ENCODE measurements around the gene KCTD13.
"Not testable (repeated sequence)": the region's sequence is repeated elsewhere in the genome, so short reads cannot be mapped to it uniquely, and the experiment has no call there.

Gene KCTD13

GRCh38 chr16:29961127-29961478 lies 35.1 kb upstream of the KCTD13 start:
- H3K4me3 ChIP-seq (ENCODE audit: low read length) = peak overlapping the region; percentile 66; the same call in 1 of the 2 replicates

GRCh38 chr16:29959821-29960220 lies 33.8 kb upstream of the KCTD13 start:
- not testable (repeated sequence) for H3K4me3 ChIP-seq (ENCODE audit: low read length)

More at GRCh38 chr16:29961127-29961478, 35.1 kb upstream of the KCTD13 start:
- TF ChIP-seq ZNF274 (IDR thresholded peaks at IDR 0.05; ENCODE audit: low read depth, low read length) = no peak

GRCh38 chr16:29959293-29959692 lies 33.3 kb upstream of the KCTD13 start:
- H3K4me3 ChIP-seq (ENCODE audit: low read length) = no peak overlapping the region
- TF ChIP-seq ZNF274 (IDR thresholded peaks at IDR 0.05; ENCODE audit: low read depth, low read length) = no peak

- no peak overlapping the region for H3K4me3 ChIP-seq (ENCODE audit: low read length)
These were observed 32.7 kb upstream of the KCTD13 start for GRCh38 chr16:29958756-29959155.

GRCh38 chr16:29951625-29952365 lies 25.8 kb upstream of the KCTD13 start:
- H3K4me3 ChIP-seq (ENCODE audit: low read length) = no peak overlapping the region
- no peak for TF ChIP-seq ZNF274 (IDR thresholded peaks at IDR 0.05; ENCODE audit: low read depth, low read length)

More at GRCh38 chr16:29958756-29959155, 32.7 kb upstream of the KCTD13 start:
- no peak for TF ChIP-seq ZNF274 (IDR thresholded peaks at IDR 0.05; ENCODE audit: low read depth, low read length)

GRCh38 chr16:29950806-29951461 lies 24.9 kb upstream of the KCTD13 start:
- no peak for TF ChIP-seq ZNF274 (IDR thresholded peaks at IDR 0.05; ENCODE audit: low read depth, low read length)

GRCh38 chr16:29947897-29948296 lies 21.9 kb upstream of the KCTD13 start:
- no peak overlapping the region for H3K4me3 ChIP-seq (ENCODE audit: low read length)
- no peak for TF ChIP-seq ZNF274 (IDR thresholded peaks at IDR 0.05; ENCODE audit: low read depth, low read length)

More at GRCh38 chr16:29950806-29951461, 24.9 kb upstream of the KCTD13 start:
- H3K4me3 ChIP-seq (ENCODE audit: low read length) = no peak overlapping the region

- no peak overlapping the region for H3K4me3 ChIP-seq (ENCODE audit: low read length)
- no peak for TF ChIP-seq ZNF274 (IDR thresholded peaks at IDR 0.05; ENCODE audit: low read depth, low read length)
These were observed 18.1 kb upstream of the KCTD13 start for GRCh38 chr16:29943846-29944799.

GRCh38 chr16:29940656-29941055 lies 14.6 kb upstream of the KCTD13 start:
- no peak for TF ChIP-seq ZNF274 (IDR thresholded peaks at IDR 0.05; ENCODE audit: low read depth, low read length)
- H3K4me3 ChIP-seq (ENCODE audit: low read length) = no peak overlapping the region

- not testable (repeated sequence) for H3K4me3 ChIP-seq (ENCODE audit: low read length)
These were observed 5.7 kb upstream of the KCTD13 start for GRCh38 chr16:29931750-29932149.

- TF ChIP-seq ZNF274 (IDR thresholded peaks at IDR 0.05; ENCODE audit: low read depth, low read length) = no peak
- H3K4me3 ChIP-seq (ENCODE audit: low read length) = peak overlapping the region; percentile 61; the same call in 1 of the 2 replicates
These were observed 1.3 kb upstream of the KCTD13 start for GRCh38 chr16:29927070-29927905.

- H3K4me3 ChIP-seq (ENCODE audit: low read length) = peak overlapping the region; percentile 61
- no peak for TF ChIP-seq ZNF274 (IDR thresholded peaks at IDR 0.05; ENCODE audit: low read depth, low read length)
These were observed 656 bp upstream of the KCTD13 start for GRCh38 chr16:29926711-29927052.

- TF ChIP-seq ZNF274 (IDR thresholded peaks at IDR 0.05; ENCODE audit: low read depth, low read length) = no peak
- peak overlapping the region; percentile 95 for H3K4me3 ChIP-seq (ENCODE audit: low read length)
These were observed 795 bp downstream of the KCTD13 start for GRCh38 chr16:29925105-29925756.

Data from GM08714 (cell line).